ENCODE measurements around the gene PTPRM. TPM values are rescaled to one million over a fixed set of nuclear protein-coding genes. Genes with fewer than 3 reads are reported as not detected.

PTPRM gene
- total and polyA plus RNA-seq, 7 donors: 3.9 to 151 (median 62.8) TPM

DNA sequence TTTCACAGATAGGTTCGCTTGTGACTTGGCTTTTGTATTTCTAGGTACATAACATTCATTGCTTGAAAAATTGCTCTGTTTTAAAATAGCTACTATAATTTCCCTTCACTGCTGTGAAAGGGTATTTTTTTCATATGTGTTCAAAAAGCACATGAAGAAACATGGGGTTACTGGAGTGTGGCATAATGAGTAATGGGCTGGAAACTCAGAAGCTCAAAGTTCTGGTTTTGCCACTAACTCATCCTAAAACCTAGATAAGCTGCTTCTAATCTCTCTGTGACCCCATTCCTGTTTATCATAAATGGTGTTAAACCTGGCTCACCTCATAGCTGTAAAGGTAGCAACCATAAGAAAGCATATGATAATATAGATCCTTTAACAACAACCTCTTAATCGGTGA is 319.3 kb downstream of the PTPRM start:
- Histone ChIP-seq H3K4me3 (no peak overlapping the region), H3K9me3 (no peaks in the 10 kb centered on the region), H3K36me3 (no peaks in the 10 kb centered on the region), H3K27ac (no peak overlapping the region), H3K27me3 (no peaks in the 10 kb centered on the region), H3K4me1 (peaks cover 0 to 14% (median 12%) of the 10 kb centered on the region in 4 donors)
- intact Hi-C loops (cut with DNase I): no loop called here
- WGBS, 2 donors: 91 to 96% methylated on average over 2 of the region's 2 CpGs
- TF ChIP-seq POLR2A (IDR thresholded peaks at IDR 0.05) (no peak), EP300 (IDR thresholded peaks at IDR 0.05) (no peak), POLR2AphosphoS5 (IDR thresholded peaks at IDR 0.05) (no peak)
- TF ChIP-seq, protein P1, sequence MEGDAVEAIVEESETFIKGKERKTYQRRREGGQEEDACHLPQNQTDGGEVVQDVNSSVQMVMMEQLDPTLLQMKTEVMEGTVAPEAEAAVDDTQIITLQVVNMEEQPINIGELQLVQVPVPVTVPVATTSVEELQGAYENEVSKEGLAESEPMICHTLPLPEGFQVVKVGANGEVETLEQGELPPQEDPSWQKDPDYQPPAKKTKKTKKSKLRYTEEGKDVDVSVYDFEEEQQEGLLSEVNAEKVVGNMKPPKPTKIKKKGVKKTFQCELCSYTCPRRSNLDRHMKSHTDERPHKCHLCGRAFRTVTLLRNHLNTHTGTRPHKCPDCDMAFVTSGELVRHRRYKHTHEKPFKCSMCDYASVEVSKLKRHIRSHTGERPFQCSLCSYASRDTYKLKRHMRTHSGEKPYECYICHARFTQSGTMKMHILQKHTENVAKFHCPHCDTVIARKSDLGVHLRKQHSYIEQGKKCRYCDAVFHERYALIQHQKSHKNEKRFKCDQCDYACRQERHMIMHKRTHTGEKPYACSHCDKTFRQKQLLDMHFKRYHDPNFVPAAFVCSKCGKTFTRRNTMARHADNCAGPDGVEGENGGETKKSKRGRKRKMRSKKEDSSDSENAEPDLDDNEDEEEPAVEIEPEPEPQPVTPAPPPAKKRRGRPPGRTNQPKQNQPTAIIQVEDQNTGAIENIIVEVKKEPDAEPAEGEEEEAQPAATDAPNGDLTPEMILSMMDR (IDR thresholded peaks at IDR 0.05): no peak
- DNase-seq: no peak

DNA sequence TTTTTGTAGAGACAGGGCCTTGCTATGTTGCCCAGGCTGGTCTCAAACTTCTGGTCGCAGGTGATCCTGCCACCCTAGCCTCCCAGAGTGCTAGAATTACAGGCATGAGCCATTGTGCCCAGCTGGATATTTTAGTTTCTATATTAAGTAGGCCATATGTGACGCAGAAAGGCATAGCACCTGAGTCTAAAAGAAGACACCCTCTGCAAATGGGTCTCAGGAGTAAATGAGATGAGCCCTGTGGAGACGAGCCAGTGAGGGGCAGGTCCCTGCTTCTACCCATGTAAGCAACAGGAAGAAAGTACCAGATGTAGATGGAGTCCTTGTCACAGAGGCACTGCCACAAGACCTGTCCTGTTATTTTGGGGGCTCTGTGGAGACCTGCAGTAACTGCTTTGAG is 322.4 kb downstream of the PTPRM start:
- 88 to 89% methylated on average over 3 of the region's 3 CpGs for WGBS, 2 donors
- peaks cover 0 to 14% (median 12%) of the 10 kb centered on the region in 4 donors for H3K4me1 ChIP-seq
- intact Hi-C loops (cut with DNase I): no loop called here
- no peak for DNase-seq
- H3K27me3 ChIP-seq: no peaks in the 10 kb centered on the region
- TF ChIP-seq POLR2A (IDR thresholded peaks at IDR 0.05) (no peak), POLR2AphosphoS5 (IDR thresholded peaks at IDR 0.05) (no peak), EP300 (IDR thresholded peaks at IDR 0.05) (no peak)
- TF ChIP-seq, protein P1 (IDR thresholded peaks at IDR 0.05): no peak
- no peaks in the 10 kb centered on the region for H3K36me3 ChIP-seq
- H3K9me3 ChIP-seq: no peaks in the 10 kb centered on the region
- no peak overlapping the region for H3K4me3 ChIP-seq
- H3K27ac ChIP-seq: peak overlapping the region in 1 of 4 donors; percentile 21

GRCh38 chr18:7890075-7890474 is 323.0 kb downstream of the PTPRM start:
- Histone ChIP-seq H3K9me3 (no peaks in the 10 kb centered on the region), H3K4me3 (no peak overlapping the region), H3K4me1 (peaks cover 0 to 14% (median 12%) of the 10 kb centered on the region in 4 donors), H3K27me3 (no peaks in the 10 kb centered on the region), H3K27ac (peak overlapping the region in 1 of 4 donors; percentile 21), H3K36me3 (no peaks in the 10 kb centered on the region)
- intact Hi-C loops (cut with DNase I): loop anchor here (10.0 kb wide), 1 partner anchor 315 kb away; no protein-coding TSS in a partner anchor
- TF ChIP-seq POLR2A (IDR thresholded peaks at IDR 0.05): no peak
- no peak for TF ChIP-seq EP300 (IDR thresholded peaks at IDR 0.05)
- TF ChIP-seq POLR2AphosphoS5 (IDR thresholded peaks at IDR 0.05): peak in 2 of 4 donors; percentile 16 to 38
- TF ChIP-seq, protein P1 (IDR thresholded peaks at IDR 0.05): no peak
- 53 to 78% methylated on average over 2 of the region's 2 CpGs for WGBS, 2 donors
- no peak for DNase-seq

DNA sequence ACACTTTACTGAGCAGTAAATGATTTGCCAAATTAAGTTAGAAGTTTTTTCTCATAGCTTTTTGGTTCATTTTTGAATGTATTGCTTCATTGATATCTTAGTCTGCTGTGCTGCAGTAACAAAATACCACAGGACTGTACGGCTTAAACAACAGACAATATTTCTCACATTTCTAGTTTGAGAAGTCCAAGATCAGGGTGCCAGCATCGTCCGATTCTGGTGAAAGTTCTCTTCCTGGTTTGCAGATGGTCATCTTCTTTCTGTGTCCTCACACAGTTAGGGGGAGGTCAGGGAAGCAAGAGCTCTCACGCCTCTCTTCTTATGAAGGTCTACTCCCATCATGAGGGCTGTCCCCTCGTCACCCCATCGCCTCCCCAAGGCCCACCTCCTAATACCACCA is 325.4 kb downstream of the PTPRM start:
- H3K4me3 ChIP-seq: no peak overlapping the region
- H3K9me3 ChIP-seq: no peaks in the 10 kb centered on the region
- H3K27me3 ChIP-seq: no peaks in the 10 kb centered on the region
- DNase-seq: no peak
- H3K36me3 ChIP-seq: no peaks in the 10 kb centered on the region
- H3K4me1 ChIP-seq: peaks cover 0 to 20% (median 14%) of the 10 kb centered on the region in 4 donors
- intact Hi-C loops (cut with DNase I): loop anchor here (10.0 kb wide), 1 partner anchor 318 kb away; no protein-coding TSS in a partner anchor
- no peak overlapping the region for H3K27ac ChIP-seq
- WGBS, 2 donors: 91 to 94% methylated on average over 6 of the region's 6 CpGs
- TF ChIP-seq, protein P1 (IDR thresholded peaks at IDR 0.05): no peak
- no peak for TF ChIP-seq POLR2AphosphoS5 (IDR thresholded peaks at IDR 0.05)
- no peak for TF ChIP-seq EP300 (IDR thresholded peaks at IDR 0.05)
- no peak for TF ChIP-seq POLR2A (IDR thresholded peaks at IDR 0.05)

GRCh38 chr18:7894592-7894991 is 327.5 kb downstream of the PTPRM start:
- Histone ChIP-seq H3K4me1 (peaks cover 0 to 17% (median 12%) of the 10 kb centered on the region in 4 donors), H3K27me3 (no peaks in the 10 kb centered on the region), H3K4me3 (no peak overlapping the region), H3K36me3 (no peaks in the 10 kb centered on the region), H3K27ac (no peak overlapping the region), H3K9me3 (no peaks in the 10 kb centered on the region)
- WGBS, 2 donors: 93% methylated on average over 1 of the region's 1 CpG
- intact Hi-C loops (cut with DNase I): loop anchor here (10.0 kb wide), 1 partner anchor 320 kb away; no protein-coding TSS in a partner anchor
- TF ChIP-seq POLR2AphosphoS5 (IDR thresholded peaks at IDR 0.05) (no peak), POLR2A (IDR thresholded peaks at IDR 0.05) (no peak), EP300 (IDR thresholded peaks at IDR 0.05) (no peak)
- TF ChIP-seq, protein P1 (IDR thresholded peaks at IDR 0.05): no peak
- DNase-seq: no peak

Data from sigmoid colon (tissue), 7 donors.